Activated naive CD4-positive, alpha-beta T cell treated with anti-CD3 and anti-CD28 coated beads, Interleukin-2, amount 50 U/mL, for 16 hours (primary cell): ENCODE results near the gene PTAR1.

Experiments
- DNase-seq: peaks from one replicate; pipeline ENCODE4 v3.0.0-alpha.2; 2020

Gene PTAR1

DNA sequence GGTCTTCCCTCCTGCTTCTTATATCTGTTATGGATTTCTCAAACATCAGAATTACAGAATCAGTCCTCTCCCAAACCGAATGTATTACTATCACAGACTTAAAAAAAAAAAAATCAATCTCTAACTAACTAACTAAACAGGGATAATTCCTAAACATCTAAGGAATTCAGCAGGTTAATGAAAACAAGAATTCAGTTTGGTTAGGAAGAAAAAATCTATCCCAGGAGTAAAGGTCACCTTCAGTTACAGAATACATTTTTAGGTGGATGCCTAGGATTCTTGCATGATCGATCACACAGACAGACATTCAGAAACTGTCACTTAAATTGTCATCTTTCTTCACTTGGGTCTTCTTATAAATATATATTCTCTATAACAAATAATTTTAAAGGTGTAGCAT is 11.5 kb downstream of the PTAR1 start:
- no peak for DNase-seq

DNA sequence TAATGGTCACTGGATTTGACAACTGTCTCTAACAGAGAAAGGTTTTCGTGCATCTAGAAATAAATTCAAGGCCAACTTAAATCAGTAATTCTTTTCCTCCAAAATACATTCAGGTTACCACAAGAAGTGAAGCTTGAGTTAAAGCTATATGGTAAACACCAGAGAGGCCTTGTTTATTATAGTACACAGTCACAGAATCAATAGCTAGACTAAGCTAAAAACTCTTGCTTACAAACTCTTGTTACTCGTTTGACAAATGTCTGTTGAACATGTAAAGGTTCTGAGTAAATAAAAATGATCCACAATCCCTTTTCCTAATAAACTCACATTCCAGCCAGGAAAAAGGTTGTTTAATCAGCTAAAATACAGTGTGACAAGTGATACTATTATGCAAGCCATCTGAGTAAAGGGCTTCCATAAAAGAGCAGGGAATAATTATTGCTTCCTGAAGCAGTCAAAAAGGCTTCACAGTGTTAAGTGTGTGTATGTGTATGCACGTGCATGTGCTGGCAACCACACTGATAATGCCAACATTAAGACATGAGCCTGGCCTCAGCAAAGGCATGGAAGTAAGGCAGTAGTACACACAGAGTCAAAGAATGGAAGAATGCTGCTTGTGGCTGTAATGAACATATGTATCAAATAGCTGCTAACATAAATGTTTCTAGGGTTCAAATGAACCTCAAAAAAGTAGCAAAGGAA is 12.8 kb downstream of the PTAR1 start:
- DNase-seq = no peak

GRCh38 chr9:69745716-69746437 is 13.9 kb downstream of the PTAR1 start:
- DNase-seq = no peak

DNA sequence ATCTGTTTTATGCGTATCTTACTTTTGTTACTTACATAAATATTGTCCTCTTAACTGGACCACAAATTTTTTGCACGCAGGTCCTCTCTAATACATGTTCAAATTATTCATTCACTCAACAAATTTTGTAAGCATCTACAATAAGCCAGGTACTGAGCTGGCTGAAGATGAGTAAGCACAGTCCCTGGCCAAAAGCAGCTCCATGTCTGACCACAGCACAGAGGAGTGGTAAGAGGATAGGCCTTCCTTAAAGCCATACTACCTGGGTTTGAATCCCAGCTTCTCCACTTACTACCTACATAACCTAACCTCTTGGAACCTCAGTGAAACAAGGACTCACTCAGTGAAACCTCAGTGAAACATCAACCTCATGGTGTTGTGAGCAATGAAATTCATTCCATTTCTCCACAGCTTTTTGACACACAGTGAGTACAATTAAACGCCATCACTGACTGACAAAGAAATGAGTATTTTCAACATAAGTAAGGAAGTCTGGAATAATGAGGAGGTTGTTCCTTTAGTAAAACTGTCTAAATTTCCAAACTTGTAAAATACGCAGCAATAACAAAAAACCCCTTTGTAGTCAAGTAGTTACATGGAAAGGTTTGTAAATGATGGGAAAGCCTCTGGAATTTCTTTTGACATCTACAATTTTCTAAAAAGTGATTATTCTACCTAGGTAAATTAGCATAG is 15.0 kb downstream of the PTAR1 start:
- no peak for DNase-seq

DNA sequence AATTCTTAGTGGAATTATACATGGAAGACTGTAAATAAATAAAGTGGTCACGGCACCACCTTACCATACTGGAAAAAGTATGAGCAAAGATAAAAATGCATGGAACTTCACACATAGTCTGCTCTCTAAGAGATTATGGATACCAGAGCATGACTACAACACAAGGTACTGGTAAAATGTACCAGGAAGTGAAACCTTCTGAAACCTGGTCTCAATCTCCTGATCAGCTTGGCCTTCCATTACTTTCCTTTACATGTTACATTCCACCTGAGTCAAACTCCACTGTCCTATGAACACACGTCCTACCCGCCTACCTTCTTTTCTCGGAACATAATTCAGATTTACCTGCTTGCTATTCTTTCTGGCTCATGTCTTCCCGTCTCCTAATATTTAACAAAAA is 15.9 kb downstream of the PTAR1 start:
- no peak for DNase-seq

DNA sequence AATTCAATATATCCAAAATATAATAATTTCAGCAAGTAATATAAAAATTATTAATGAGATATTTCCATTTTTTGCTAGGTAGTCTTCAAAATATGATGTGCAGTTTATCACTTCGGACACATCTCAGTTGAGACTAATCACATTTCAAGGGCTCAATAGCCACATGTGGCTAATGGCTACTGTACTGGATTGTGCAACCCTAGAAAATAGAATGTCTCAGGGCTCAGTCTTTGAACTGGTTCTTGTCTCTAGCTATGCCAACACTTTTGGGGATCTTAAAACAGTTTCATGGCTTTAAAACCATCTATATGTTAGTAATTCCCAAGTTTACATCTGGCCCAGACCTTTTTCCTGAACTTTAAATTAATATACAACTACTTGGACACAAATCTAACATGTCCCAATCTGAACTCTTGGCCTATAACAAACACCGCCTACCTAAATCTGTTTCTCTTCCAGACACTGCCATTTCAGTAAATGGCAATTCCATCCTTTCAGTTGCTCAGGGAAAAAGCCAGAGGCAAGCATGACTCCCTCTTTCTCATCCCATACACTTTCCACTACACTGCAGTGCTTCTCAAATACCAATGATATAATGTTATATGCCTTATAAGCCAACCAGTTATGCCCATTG is 18.8 kb downstream of the PTAR1 start:
- no peak for DNase-seq

DNA sequence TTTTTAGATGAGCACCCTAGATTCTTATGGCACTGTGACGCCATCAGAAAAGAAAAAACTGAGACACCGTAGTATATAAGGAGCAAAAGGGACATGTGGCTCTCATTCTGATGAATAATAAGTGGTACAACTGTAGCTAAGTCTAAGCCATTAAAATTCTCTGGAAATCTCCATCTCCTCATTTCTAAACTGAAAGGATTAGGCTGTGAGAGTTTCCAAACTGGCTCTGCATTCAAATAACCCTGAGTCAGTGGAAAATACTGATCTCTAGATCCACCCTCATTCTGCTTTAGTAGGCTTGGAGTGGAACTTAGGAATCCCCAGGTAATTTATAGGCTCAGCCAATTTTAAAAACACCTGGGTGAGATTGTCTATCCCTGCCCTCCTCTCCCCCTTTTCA is 28.5 kb downstream of the PTAR1 start:
- no peak for DNase-seq

DNA sequence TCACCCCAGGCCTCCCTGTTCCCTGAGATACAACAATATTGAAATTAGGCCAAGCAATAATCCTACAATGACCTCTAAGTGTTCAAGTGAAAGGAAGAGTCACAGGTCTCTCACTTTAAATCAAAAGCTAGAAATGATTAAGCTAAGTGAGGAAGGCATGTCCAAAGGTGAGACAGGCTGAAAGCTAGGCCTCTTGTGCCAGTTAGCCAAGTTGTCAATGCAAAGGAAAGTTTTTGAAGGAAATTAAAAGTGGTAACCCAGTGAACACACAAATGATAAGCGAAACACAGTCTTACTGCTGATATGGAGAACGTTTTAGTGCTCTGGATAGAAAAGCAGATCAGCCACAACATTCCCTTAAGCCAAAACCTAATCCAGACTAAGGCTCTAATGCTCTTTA is 39.8 kb downstream of the PTAR1 start:
- no peak for DNase-seq

DNA sequence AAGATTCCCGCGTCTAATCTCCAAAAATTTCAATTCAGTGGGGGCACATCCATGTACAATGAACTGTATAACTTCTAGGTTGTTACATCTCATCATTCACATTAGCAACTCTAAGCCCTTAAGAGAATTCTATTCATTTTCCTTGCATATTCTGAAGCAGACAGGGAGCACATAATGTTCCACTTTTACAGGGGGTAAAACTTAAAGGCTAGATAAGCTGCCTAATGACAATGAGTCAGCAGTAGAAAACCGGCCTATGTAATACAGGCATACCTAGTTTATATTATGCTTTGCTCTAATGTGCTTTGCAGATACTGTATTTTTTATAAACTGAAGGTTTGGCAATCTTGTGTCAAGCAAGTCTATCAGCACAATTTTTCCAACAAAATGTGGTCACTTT is 40.4 kb downstream of the PTAR1 start:
- DNase-seq = no peak

GRCh38 chr9:69718218-69718617 is 41.6 kb downstream of the PTAR1 start:
- DNase-seq = no peak

GRCh38 chr9:69715825-69716224 is 44.0 kb downstream of the PTAR1 start:
- DNase-seq = no peak

- no peak for DNase-seq
Observed at GRCh38 chr9:69715096-69715495, 44.7 kb downstream of the PTAR1 start.

DNA sequence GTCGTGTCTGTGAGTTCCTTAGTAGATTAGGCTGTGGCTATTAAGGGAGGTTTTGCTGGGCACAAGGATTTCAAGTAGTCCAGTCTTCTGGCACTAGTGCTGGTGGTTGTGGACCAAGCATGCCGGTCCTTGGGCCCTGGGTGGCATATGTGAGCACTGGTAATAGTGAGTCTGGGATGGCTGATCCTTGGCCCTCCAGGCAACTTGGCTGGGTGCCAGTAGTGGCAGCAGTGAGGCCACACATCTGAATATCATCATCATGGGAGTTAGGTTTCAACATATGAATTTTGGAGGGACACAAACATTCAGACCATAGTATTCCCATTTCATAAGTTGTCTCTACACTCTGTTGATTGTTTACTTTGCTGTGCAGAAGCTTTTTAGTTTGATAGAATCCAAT is 62.3 kb downstream of the PTAR1 start:
- no peak for DNase-seq

DNA sequence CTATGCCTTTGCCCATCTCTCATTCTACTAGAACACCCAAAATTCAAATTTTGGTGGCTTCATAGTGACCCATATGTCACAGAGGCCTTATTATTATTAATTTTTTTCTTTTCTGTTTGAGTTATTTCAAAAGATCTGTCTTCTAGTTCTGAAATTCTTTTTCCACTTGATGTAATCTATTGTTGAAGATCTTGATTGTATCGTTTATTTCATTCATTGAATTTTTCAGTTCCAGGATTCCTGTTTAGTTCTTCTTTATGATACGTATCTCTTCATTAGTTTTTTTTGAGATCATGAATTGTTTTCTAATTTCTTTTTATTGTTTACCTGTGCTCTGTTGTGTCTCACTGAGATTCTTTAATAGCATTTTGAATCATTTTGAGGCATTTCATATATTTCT is 63.0 kb downstream of the PTAR1 start:
- DNase-seq = no peak

DNA sequence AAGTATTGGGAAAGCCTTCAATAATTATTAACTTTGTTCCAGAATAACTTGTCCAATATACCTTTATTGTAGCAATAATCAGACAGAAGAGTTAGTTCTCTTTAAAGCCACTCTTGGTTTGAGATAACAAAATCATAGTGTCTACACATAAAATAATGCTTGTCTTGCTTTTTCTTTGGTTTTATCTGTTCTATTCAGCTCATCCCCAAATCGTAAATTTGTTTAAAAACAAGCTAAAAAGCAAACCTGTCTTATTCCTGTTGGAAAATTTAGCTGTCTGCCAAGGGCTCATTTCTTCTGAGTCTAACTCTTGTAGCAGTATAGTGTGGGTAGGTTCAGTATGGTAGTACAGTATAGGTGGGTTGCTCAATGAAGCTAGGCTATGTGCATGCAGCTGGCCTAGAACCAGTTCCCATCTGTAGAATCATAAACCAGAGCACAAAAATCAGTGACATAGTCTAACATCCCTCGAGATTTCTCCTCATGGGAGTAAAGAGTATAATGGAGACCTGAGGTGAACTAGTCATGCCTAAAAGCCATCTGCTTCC is 69.7 kb downstream of the PTAR1 start:
- DNase-seq = no peak

GRCh38 chr9:69683927-69684326 is 75.9 kb downstream of the PTAR1 start:
- DNase-seq = no peak

DNA sequence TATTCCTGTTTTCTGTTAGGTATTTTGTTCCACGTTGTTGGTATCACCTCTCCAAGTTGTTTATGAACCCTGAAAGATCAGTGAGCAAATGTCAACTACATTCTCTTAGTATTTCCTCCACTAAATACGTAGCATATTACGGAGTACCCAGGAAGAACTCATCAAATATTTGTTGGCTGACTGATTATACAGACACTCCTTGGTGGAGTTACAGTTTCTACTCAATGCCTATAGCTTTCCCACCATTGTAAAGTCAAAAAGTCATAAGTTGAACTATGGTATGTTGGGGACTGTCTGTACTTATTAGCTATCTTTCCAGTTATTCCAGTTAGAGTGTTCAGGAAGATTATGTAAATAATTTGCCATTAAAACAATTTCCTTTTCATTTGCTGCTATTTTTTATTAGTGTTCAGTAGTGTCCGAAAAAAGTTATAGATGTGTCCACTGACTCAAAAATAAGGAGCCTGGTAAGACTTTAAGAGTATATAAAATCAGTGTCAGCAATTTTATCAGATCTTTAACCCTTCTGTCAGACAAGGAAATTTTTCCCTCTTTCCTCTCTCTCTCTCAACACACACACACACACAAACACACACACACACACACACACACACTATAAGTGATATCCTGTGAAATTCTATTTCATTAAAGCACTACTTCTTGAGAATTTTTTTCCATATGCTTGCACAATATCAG is 80.8 kb downstream of the PTAR1 start:
- DNase-seq = no peak

DNA sequence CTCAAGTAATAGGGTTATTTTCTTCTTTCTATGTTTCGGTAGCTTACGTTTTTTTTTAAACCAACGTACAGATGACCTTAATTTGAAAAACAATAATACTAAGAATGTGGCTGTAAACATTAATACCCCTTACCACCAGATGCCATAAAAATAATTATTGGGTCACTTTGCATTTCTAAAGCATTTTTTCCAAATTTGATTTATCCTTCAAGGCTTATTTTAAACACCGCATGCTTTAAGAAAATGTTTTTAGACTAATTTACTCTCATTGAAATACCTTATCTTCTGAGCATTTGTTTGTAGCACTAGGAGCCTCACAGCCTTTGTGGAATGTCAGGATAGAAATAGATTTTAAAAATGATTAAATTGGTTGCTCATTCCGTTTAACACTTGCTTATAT is 81.9 kb downstream of the PTAR1 start:
- no peak for DNase-seq

DNA sequence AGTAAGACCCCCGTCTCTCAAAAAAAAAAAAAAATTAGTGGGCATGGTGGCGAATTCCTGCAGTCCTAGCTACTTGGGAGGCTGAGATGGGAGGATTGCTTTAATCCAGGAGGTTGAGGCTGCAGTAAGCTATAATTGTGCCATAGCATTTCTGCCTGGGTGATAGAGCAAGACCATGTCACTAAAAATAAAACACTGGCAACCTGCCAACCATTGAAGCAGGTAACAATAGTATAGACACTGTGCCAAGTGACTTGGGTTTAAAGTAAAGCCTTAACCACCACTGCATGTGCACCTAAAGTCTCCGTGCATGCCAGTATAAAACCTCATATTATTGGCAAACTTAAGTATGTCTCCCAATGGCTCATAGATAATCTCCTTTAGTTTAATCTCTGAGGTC is 84.2 kb downstream of the PTAR1 start:
- no peak for DNase-seq

- no peak for DNase-seq
Observed at GRCh38 chr9:69674716-69675438, 84.9 kb downstream of the PTAR1 start.

DNA sequence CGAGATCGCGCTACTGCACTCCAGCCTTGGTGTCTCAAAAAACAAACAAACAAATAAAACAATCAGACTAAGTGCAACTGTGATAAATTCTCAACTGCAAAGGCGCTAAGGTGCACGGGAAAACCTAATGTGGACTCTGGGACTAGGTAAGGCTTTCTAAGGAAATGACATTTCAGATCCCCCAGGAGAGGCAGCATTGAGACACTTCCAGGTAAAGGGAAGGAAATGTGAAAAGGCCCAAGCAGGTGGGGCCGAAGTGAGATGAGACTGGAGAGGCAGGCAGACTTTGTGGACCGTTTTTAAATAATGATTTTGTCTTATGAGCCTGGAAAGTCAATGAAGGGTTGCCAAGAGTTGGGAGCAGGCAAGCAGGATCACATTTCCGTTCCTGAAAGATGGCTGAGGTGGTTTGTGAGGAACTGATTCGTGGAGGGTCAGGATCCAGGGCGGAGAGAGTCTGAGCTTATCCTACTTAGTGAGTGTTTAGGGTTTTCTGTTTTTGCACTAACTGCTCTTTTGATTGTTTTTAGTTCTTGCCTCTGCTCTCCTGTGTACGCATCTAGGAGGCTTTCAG is 85.6 kb downstream of the PTAR1 start:
- no peak for DNase-seq

DNA sequence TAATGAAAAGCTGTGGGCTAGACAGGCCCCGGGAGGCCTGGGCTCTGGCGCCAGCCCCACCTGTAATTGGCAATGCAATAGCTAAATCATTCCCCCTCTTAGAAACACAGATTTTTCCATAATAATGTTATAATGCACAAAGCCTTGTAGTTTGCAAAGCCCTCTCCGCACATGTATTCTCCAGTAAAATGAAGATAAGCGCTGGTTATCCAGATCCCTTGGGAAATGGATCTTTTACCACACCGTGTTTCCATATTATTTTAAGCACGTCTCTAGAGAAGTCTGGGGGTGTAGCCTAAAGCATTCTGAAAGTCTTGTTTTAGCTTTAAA is 86.5 kb downstream of the PTAR1 start:
- DNase-seq = no peak
